Naive thymus-derived CD4-positive, alpha-beta T cell (primary cell): ENCODE measurements around the gene TSPYL1. TPM values are rescaled to one million over a fixed set of nuclear protein-coding genes. Genes with fewer than 3 reads are reported as not detected.
"Not testable (repeated sequence)": the region's sequence is repeated elsewhere in the genome, so short reads cannot be mapped to it uniquely, and the experiment has no call there.

Source experiments
- ATAC-seq: fragments of 150-1000 bp; cut with Tn5 transposase; 2 replicates; pipeline ENCODE4 v1.10.0; 2021; ENCODE audit warnings: mild to moderate bottlenecking, moderate library complexity
- CTCF ChIA-PET: fragments of 350-600 bp; sonication (Branson Sonifier 250); formaldehyde crosslinking; loops from one replicate; lab custom pipeline; 2021; ENCODE audit warnings: antibody characterized with exemption; lab: Charles Lee
- POLR2A ChIA-PET: fragments of 350-600 bp; sonication (Branson Sonifier 250); formaldehyde crosslinking; loops from one replicate; lab custom pipeline; 2021; ENCODE audit warnings: antibody characterized with exemption, inconsistent platforms; lab: Charles Lee
- DNase-seq, 9 donors: peaks; one replicate each; pipeline versions ENCODE4 v3.0.0 to v3.0.0-alpha.2; 2020 to 2022; ENCODE audit warnings: mixed read lengths in 1 of 9
- H3K27ac ChIP-seq: one replicate; pipeline ENCODE4 v1.7.0; 2013; ENCODE audit warnings: mild to moderate bottlenecking, low read depth, low read length, moderate library complexity
- H3K27me3 ChIP-seq, 2 donors: one replicate each; pipeline ENCODE4 v1.7.0; 2013; ENCODE audit warnings: low read length in 2 of 2, mild to moderate bottlenecking in 2 of 2, moderate library complexity in 2 of 2; ENCODE audit not compliant: control insufficient read depth in 2 of 2, insufficient read depth in 2 of 2
- H3K36me3 ChIP-seq, 3 experiments: 1 replicate in 2 of 3; 2 replicates in 1 of 3; pipeline ENCODE4 v1.7.0; 2013; ENCODE audit warnings: low read length in 3 of 3, mild to moderate bottlenecking in 3 of 3, moderate library complexity in 1 of 3; ENCODE audit not compliant: insufficient read depth in 3 of 3, control insufficient read depth in 2 of 3
- H3K4me1 ChIP-seq, 2 donors: one replicate each; pipeline ENCODE4 v1.7.0; 2013; ENCODE audit warnings: low read length in 2 of 2, mild to moderate bottlenecking in 2 of 2, moderate library complexity in 1 of 2; ENCODE audit not compliant: control insufficient read depth in 2 of 2, insufficient read depth in 2 of 2
- H3K4me3 ChIP-seq: 2 replicates; pipeline ENCODE4 v1.7.0; 2013; ENCODE audit warnings: mild to moderate bottlenecking, low read length
- H3K9me3 ChIP-seq, 3 experiments: 1 replicate in 2 of 3; 2 replicates in 1 of 3; pipeline ENCODE4 v1.7.0; 2013; ENCODE audit warnings: low read length in 3 of 3; ENCODE audit not compliant: control insufficient read depth in 2 of 3
- H3K27ac Mint-ChIP-seq, 9 donors: one replicate each; pipeline ENCODE4 v1.8.0; 2020 to 2022; ENCODE audit warnings: mixed read lengths in 9 of 9, mild to moderate bottlenecking in 8 of 9, moderate library complexity in 5 of 9, inconsistent platforms in 2 of 9
- H3K27me3 Mint-ChIP-seq, 5 donors: one replicate each; pipeline ENCODE4 v1.8.0; 2021 to 2022; ENCODE audit warnings: mixed read lengths in 5 of 5, mild to moderate bottlenecking in 1 of 5
- H3K36me3 Mint-ChIP-seq, 5 donors: one replicate each; pipeline ENCODE4 v1.8.0; 2020 to 2022; ENCODE audit warnings: mixed read lengths in 5 of 5, mild to moderate bottlenecking in 3 of 5, inconsistent platforms in 1 of 5
- H3K4me1 Mint-ChIP-seq, 7 donors: one replicate each; pipeline ENCODE4 v1.8.0; 2020 to 2022; ENCODE audit warnings: mixed read lengths in 7 of 7, mild to moderate bottlenecking in 3 of 7, inconsistent platforms in 1 of 7
- H3K4me3 Mint-ChIP-seq, 10 donors: one replicate each; pipeline ENCODE4 v1.8.0; 2020 to 2022; ENCODE audit warnings: mild to moderate bottlenecking in 10 of 10, mixed read lengths in 10 of 10, moderate library complexity in 6 of 10, inconsistent platforms in 2 of 10
- H3K9me3 Mint-ChIP-seq, 11 donors: one replicate each; pipeline ENCODE4 v1.8.0; 2020 to 2022; ENCODE audit warnings: mixed read lengths in 11 of 11, mild to moderate bottlenecking in 4 of 11, inconsistent platforms in 1 of 11, moderate library complexity in 1 of 11
- intact Hi-C, 2 donors: fragments of 100-400 bp; cut with micrococcal nuclease; formaldehyde crosslinking; loops; one replicate each; pipeline ENCODE4 v1.15.1; 2023
- polyA plus RNA-seq, 2 donors: library from polyadenylated mRNA; unstranded; fragments of 300-500 nt; fragmentation: Illumina TruSeq; gene quantifications; one replicate each; pipeline ENCODE4 v1.2.3, GENCODE V29; 2021
- total RNA-seq, 6 experiments: library from RNA in 5 of 6; stranded (reverse) in 5 of 6; gene quantifications; 1 replicate in 5 of 6; 2 replicates in 1 of 6; pipeline ENCODE4 v1.2.3 and lab custom pipeline; 2021 to 2026

Gene TSPYL1
- total and polyA plus RNA-seq, 7 experiments from 2014 or later, result 34.9 to 226 (median 98.3) TPM

GRCh38 chr6:116289876-116290275, 10.1 kb upstream of the TSPYL1 start:
- H3K27me3 ChIP-seq, result peaks cover 0 to 2% of the 10 kb centered on the region in 2 donors
- no peaks in the 10 kb centered on the region for H3K4me1 ChIP-seq
- no peak overlapping the region for H3K27ac ChIP-seq
- no peaks in the 10 kb centered on the region for H3K9me3 Mint-ChIP-seq
- H3K36me3 Mint-ChIP-seq, result no peaks in the 10 kb centered on the region
- CTCF ChIA-PET, result interaction anchor here (0.7 to 4.3 kb wide), 3 partner anchors 21 to 243 kb away, joined by 3 to 35 read pairs (median 11); no protein-coding TSS in a partner anchor
- POLR2A ChIA-PET, result interaction anchor here (1.7 kb wide), 1 partner anchor 10 kb away, joined by 6 read pairs; the partner anchor contains the start of gene TSPYL1
- no peak overlapping the region for H3K4me3 Mint-ChIP-seq
- ATAC-seq, result no peak
- peaks cover 0 to 11% (median 0%) of the 10 kb centered on the region in 5 donors for H3K27me3 Mint-ChIP-seq
- no peaks in the 10 kb centered on the region for H3K4me1 Mint-ChIP-seq
- H3K9me3 ChIP-seq, result no peaks in the 10 kb centered on the region
- no peak overlapping the region for H3K27ac Mint-ChIP-seq
- H3K36me3 ChIP-seq, result no peaks in the 10 kb centered on the region
- H3K4me3 ChIP-seq, result no peak overlapping the region
- no peak for DNase-seq
- intact Hi-C loops, result loop anchor here in 1 of 2 donors (5.0 kb wide), 2 partner anchors 82 to 357 kb away; partner anchors contain the start of gene DSE

GRCh38 chr6:116287689-116288282, 8.1 kb upstream of the TSPYL1 start:
- no peaks in the 10 kb centered on the region for H3K9me3 Mint-ChIP-seq
- H3K27me3 ChIP-seq, result peaks cover 0 to 2% of the 10 kb centered on the region in 2 donors
- H3K36me3 ChIP-seq, result no peaks in the 10 kb centered on the region
- ATAC-seq (peak; percentile 91), DNase-seq (peak in 6 of 9 donors; percentile 19 to 51 (median 41))
- CTCF ChIA-PET, result interaction anchor here (0.6 to 4.3 kb wide), 21 partner anchors 9 to 1365 kb away, joined by 3 to 35 read pairs (median 4); partner anchors contain the start of gene TSPYL1
- H3K27ac Mint-ChIP-seq, result no peak overlapping the region
- H3K4me3 Mint-ChIP-seq, result no peak overlapping the region
- POLR2A ChIA-PET, result interaction anchor here (1.2 to 1.7 kb wide), 2 partner anchors 8 to 10 kb away, joined by 3 to 12 read pairs; partner anchors contain the start of gene TSPYL1
- no peaks in the 10 kb centered on the region for H3K36me3 Mint-ChIP-seq
- H3K4me1 ChIP-seq, result no peaks in the 10 kb centered on the region
- peaks cover 0 to 10% (median 0%) of the 10 kb centered on the region in 5 donors for H3K27me3 Mint-ChIP-seq
- peaks cover 0 to 3% (median 0%) of the 10 kb centered on the region in 7 donors for H3K4me1 Mint-ChIP-seq
- intact Hi-C loops, result loop anchor here (1.0 to 5.0 kb wide), 9 partner anchors 19 to 360 kb away; partner anchors contain the start of gene DSE (in 1 of the 2)
- no peak overlapping the region for H3K27ac ChIP-seq
- H3K4me3 ChIP-seq, result no peak overlapping the region
- no peaks in the 10 kb centered on the region for H3K9me3 ChIP-seq

GRCh38 chr6:116286773-116287358, 7.1 kb upstream of the TSPYL1 start:
- CTCF ChIA-PET, result interaction anchor here (0.6 to 4.3 kb wide), 6 partner anchors 8 to 274 kb away, joined by 3 to 35 read pairs (median 7); partner anchors contain the start of gene TSPYL1
- no peaks in the 10 kb centered on the region for H3K9me3 ChIP-seq
- peaks cover 0 to 12% (median 0%) of the 10 kb centered on the region in 5 donors for H3K27me3 Mint-ChIP-seq
- no peak overlapping the region for H3K4me3 ChIP-seq
- no peak overlapping the region for H3K27ac ChIP-seq
- POLR2A ChIA-PET, result interaction anchor here (1.2 to 1.7 kb wide), 2 partner anchors 7 to 10 kb away, joined by 3 to 12 read pairs; partner anchors contain the start of gene TSPYL1
- no peak for DNase-seq
- H3K36me3 ChIP-seq, result no peaks in the 10 kb centered on the region
- no peaks in the 10 kb centered on the region for H3K9me3 Mint-ChIP-seq
- no peak overlapping the region for H3K4me3 Mint-ChIP-seq
- no peak for ATAC-seq
- H3K4me1 ChIP-seq, result no peaks in the 10 kb centered on the region
- no peak overlapping the region for H3K27ac Mint-ChIP-seq
- H3K27me3 ChIP-seq, result peaks cover 0 to 2% of the 10 kb centered on the region in 2 donors
- intact Hi-C loops, result loop anchor here (1.0 to 5.0 kb wide), 9 partner anchors 19 to 360 kb away; partner anchors contain the start of gene DSE (in 1 of the 2)
- peaks cover 0 to 8% (median 4%) of the 10 kb centered on the region in 7 donors for H3K4me1 Mint-ChIP-seq
- H3K36me3 Mint-ChIP-seq, result no peaks in the 10 kb centered on the region

- CTCF ChIA-PET, H3K4me1 ChIP-seq, H3K27ac Mint-ChIP-seq, H3K4me3 Mint-ChIP-seq, H3K27me3 ChIP-seq, H3K27ac ChIP-seq, H3K9me3 ChIP-seq, DNase-seq, H3K9me3 Mint-ChIP-seq, H3K36me3 ChIP-seq, H3K4me3 ChIP-seq, POLR2A ChIA-PET, H3K36me3 Mint-ChIP-seq, ATAC-seq: not testable (repeated sequence)
- intact Hi-C loops, result loop anchor here (5.0 kb wide), 3 partner anchors 87 to 362 kb away; partner anchors contain the start of genes CALHM6 (in 1 of the 2) and DSE (in 1 of the 2)
- Mint-ChIP-seq H3K27me3 (peaks cover 0 to 12% (median 0%) of the 10 kb centered on the region in 5 donors), H3K4me1 (peaks cover 7 to 25% (median 18%) of the 10 kb centered on the region in 7 donors)
These were observed 5.3 kb upstream of the TSPYL1 start for GRCh38 chr6:116284984-116285383.

DNA sequence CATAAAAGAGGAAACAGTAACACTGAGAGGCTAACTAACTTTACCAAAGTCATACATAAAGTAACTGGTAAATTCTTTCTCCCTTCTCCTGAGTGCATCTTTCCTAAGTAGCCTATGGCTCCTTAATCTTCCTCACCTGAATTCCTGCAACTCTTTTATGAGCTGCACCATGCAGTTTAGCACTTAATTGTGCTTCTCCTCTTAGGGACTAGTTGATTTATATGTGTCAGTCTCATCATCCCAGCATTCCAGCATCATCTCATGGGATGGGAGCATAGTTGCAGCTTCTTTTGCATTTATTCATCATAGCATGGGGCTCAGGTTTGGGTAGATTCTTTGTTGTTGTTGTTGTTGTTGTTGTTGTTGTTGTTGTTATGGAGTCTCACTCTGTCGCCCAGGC, 3.5 kb upstream of the TSPYL1 start:
- peaks cover 0 to 3% (median 0%) of the 10 kb centered on the region in 11 donors for H3K9me3 Mint-ChIP-seq
- H3K4me1 Mint-ChIP-seq, result peaks cover 16 to 36% (median 23%) of the 10 kb centered on the region in 7 donors
- H3K27me3 ChIP-seq, result no peaks in the 10 kb centered on the region
- POLR2A ChIA-PET, result interaction anchor here (1.0 to 1.1 kb wide), 2 partner anchors 10 to 29 kb away, joined by 3 to 4 read pairs; partner anchors contain the start of gene TSPYL4
- H3K4me3 ChIP-seq, result no peak overlapping the region
- peaks cover 0 to 16% (median 0%) of the 10 kb centered on the region in 5 donors for H3K27me3 Mint-ChIP-seq
- ATAC-seq (no peak), DNase-seq (no peak)
- H3K4me1 ChIP-seq, result peaks cover 11 to 14% of the 10 kb centered on the region in 2 donors
- H3K36me3 ChIP-seq, result peaks cover 0 to 10% (median 2%) of the 10 kb centered on the region in 3 experiments
- no peak overlapping the region for H3K27ac Mint-ChIP-seq
- no peaks in the 10 kb centered on the region for H3K9me3 ChIP-seq
- H3K36me3 Mint-ChIP-seq, result peaks cover 0 to 9% (median 7%) of the 10 kb centered on the region in 5 donors
- no peak overlapping the region for H3K4me3 Mint-ChIP-seq
- intact Hi-C loops, result loop anchor here in 1 of 2 donors (5.0 kb wide), 1 partner anchor 179 kb away; the partner anchor contains the start of gene CALHM6
- no peak overlapping the region for H3K27ac ChIP-seq
- CTCF ChIA-PET, result interaction anchor here (0.9 to 1.0 kb wide), 2 partner anchors 14 to 250 kb away, joined by 3 to 4 read pairs; no protein-coding TSS in a partner anchor

GRCh38 chr6:116282698-116283097, 3.0 kb upstream of the TSPYL1 start:
- no peak overlapping the region for H3K4me3 Mint-ChIP-seq
- peaks cover 0 to 3% (median 0%) of the 10 kb centered on the region in 11 donors for H3K9me3 Mint-ChIP-seq
- peaks cover 0 to 16% (median 0%) of the 10 kb centered on the region in 5 donors for H3K27me3 Mint-ChIP-seq

More at GRCh38 chr6:116282698-116283097, 3.0 kb upstream of the TSPYL1 start:
- Histone ChIP-seq H3K36me3 (peaks cover 4 to 13% (median 4%) of the 10 kb centered on the region in 3 experiments), H3K27ac (no peak overlapping the region), H3K27me3 (no peaks in the 10 kb centered on the region), H3K4me3 (no peak overlapping the region), H3K9me3 (no peaks in the 10 kb centered on the region), H3K4me1 (peaks cover 16 to 19% of the 10 kb centered on the region in 2 donors)
- intact Hi-C loops, result loop anchor here in 1 of 2 donors (5.0 kb wide), 1 partner anchor 180 kb away; the partner anchor contains the start of gene CALHM6
- DNase-seq (no peak), ATAC-seq (no peak)
- ChIA-PET CTCF (interaction anchor here (0.6 to 1.0 kb wide), 2 partner anchors 10 to 14 kb away, joined by 3 to 4 read pairs; no protein-coding TSS in a partner anchor), POLR2A (interaction anchor here (0.7 to 1.1 kb wide), 3 partner anchors 10 to 400 kb away, joined by 3 to 4 read pairs (median 3); partner anchors contain the start of gene TSPYL4)
- Mint-ChIP-seq H3K36me3 (peaks cover 0 to 14% (median 11%) of the 10 kb centered on the region in 5 donors), H3K27ac (peak overlapping the region in 2 of 9 donors; percentile 20 to 69), H3K4me1 (peaks cover 21 to 41% (median 28%) of the 10 kb centered on the region in 7 donors)
